Medulla oblongata (tissue), 1 donor: ENCODE data around the gene SFRP4.
"Not testable (repeated sequence)": the region's sequence is repeated elsewhere in the genome, so short reads cannot be mapped to it uniquely, and the experiment has no call there.

ENCODE experiments used
- DNase-seq: peaks from one replicate; pipeline ENCODE4 v3.0.0-alpha.2; 2015; ENCODE audit errors: extremely low spot score

The SFRP4 gene

DNA sequence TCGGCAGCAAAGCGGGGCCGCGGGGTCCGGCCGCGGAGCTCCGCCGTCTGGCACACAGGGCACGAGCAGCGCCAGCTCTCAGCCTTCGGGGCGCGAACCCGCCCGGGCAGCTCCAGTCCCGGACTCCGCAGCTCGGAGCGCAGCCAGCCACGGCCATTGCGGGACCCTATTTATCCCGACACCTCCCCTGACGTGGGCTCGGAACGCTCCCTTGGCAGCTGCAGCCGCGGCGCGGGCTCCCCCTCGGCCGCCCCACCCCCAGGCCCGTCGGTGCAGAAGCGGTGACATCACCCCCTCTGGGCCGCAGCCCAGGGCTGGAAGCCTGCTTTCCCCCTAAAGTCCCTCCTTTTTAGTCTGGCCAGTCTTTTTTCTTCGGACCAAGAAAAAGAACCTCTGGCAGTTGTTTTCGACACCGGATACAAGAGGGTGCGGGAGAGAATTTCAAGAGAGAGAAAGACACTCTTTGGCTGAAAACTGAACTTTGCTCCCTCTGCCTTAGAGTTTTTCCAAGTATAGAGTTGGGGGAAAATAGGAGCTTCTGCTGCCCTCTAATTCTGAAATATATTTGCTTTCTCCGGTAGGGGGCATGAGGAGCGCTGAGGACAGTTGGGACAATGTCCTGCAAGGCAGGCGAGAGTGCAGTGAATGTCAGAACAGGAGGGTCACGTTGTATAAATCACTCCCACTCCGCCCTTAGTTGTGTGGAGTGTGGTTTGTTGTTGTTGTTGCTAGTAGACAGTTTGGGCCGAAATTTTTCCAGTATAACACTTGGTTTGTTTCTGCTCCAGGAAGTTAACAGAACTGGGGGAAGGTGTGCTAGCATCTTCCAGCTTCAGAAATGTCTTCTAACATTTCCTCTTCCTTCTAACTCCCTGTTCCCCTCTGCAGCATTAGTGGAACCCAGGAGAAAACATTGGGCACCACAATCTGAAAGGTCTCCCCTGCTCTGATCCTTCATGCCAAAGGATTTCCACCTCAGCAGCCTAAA is at the start of gene SFRP4:
SFRP4 (minus strand) TSS at position 145 of the 988 bp plus-strand sequence. CDS start 280 bp downstream, outside the sequence.
- peak; percentile 91 for DNase-seq

DNA sequence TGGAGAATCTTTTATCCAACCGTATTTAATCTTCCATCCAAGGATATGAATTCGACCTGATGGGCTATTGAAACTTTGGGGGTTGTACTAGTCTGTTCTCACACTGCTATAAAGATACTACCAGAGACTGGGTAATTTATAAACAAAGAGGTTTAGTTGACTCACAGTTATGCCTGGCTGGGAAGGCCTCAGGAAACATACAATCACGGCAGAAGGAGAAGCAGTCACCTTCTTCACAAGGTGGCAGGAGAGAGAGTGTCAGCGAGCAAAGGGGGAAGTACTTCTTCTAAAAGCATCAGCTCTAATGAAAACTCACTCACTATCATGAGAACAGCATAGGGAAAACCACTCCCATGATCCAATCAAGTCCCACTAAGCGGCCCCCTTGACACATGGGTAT is 47.6 kb upstream of the SFRP4 start:
- DNase-seq, result no peak

DNA sequence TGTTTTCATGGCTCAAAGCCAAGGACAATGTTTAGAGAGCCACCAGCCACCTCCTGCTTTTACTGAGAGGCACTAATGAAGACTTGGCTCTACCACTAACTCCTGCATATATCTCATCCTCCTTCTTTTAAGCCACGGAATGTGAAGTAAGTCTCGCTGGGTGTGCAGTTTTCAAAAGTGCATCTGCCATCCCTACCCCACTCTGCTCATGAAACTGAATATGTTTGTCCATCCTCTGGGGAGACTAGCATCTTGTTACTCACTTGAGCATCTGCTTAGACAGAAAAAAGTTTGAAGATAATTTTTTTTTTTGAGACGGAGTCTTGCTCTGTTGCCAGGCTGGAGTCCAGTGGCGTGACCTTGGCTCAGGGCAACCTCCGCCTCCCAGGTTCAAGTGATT is 44.6 kb upstream of the SFRP4 start:
- no peak for DNase-seq

DNA sequence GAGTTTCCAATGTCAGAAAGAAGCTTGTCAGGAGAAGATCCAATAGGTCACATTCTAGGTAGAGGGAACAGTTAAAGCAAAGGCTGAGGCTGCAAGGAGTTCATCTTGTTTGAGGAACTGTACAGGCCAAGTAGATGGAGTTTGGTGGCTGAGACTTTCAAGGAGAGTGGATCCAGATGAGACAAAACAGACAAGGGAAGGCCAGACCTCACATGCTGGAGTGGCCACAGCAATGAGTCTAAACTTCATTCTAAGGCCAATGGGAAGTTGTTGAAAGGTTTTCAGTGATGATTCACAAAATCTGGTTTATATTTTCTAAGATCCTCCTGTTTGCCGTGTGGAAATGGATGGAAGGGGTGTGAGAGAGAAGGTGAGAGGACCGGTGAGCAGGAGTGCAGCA is 43.9 kb upstream of the SFRP4 start:
- DNase-seq, result no peak

DNA sequence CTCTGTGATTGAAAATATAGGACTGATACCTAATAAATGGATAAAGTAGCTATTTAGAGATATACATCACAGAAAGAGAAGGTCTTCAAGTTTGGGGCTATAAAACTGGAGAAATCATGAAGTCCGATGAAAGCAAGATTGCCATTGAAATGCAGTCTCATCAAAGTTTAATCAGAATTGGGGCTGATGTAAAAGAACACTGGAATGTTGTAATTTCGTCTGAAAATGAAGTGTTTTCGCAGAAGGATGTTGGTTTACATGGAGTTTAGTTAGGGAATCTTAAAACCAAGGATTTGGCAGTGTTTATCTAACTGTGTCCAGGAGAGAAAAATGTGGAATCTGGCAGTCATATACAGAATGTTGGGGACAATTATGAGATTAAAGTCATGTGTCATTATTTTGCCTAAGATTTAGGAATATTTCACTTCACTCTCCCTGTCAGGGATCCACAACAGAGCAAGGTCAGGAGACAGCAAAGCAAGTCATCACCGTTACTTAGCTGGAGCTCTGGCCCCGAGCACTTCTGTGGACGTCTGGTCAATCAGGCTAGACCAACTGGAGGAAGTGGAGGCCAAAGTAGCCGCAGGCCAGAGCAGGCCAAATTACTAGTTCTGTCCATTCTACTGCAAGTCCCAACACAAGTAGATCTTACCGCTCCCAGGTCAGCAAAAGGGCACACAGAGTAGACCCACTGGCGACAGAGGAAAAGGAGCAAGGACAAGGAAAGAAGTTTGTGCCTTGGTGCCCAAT is 40.8 kb upstream of the SFRP4 start:
- DNase-seq, result no peak

DNA sequence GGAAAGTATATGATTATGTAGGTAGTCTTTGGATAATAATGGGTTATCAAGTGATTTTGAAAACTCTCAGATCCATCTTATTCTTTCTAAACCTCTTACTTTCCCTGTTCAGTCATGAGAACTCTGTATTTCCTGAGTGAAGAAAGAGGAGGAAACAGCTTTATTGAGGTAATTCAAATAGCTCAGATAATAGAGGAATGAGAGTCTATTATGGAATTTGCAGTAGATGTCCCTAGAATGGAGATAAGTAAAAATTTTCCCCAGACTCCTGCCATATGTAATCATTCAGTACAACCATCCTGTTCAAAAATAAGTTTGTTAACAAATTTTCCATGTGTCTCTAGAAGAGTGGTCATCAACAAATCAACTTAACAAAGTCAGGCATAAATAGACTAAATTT is 40.2 kb upstream of the SFRP4 start:
- no peak for DNase-seq

DNA sequence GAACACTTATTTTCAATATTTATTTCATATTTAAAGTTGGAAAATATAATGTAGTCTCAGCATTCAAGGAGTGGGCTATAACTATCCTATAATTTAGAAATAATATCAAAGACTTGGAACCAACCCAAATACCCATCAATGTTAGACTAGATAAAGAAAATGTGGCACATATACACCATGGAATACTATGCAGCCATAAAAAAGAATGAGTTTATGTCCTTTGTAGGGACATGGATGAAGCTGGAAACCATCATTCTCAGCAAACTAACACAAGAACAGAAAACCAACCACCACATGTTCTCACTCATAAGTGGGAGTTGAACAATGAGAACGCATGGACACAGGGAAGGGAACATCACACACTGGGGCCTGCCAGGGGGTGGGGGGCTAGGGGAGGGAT is 37.6 kb upstream of the SFRP4 start:
- not testable (repeated sequence) for DNase-seq

DNA sequence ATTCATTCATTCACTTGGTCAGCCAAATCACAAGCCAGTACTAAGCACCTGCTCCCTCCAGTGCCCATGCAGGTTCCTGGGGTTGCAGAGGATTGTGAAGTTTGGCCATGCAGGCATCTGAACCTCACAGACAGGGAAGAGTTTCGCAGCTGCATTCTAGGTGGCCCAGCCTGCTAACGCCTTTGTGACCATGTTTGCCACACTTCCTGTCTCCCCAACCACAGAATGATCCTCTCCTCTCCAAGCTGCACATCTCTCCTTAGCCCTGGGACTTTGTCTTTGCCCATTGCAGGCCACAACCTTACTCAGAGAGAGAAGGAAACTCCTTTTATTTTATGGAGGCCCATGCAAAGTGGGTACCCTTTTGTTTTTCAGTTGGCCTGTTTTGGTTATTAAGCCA is 35.6 kb upstream of the SFRP4 start:
- DNase-seq, result no peak

DNA sequence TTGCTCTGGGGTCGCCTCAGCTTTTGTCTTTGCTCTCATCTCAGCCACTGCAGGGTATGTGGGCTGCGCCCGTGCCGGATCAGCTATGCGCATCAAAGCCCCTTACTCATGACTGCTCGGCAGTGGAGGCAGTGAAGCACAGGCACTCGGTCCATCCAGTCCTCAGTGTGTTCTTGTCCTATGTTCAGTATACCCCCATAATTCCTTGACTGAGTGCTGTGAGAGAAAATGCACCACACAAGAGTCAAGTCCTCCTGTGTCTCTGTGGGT is 31.3 kb upstream of the SFRP4 start:
- no peak for DNase-seq

DNA sequence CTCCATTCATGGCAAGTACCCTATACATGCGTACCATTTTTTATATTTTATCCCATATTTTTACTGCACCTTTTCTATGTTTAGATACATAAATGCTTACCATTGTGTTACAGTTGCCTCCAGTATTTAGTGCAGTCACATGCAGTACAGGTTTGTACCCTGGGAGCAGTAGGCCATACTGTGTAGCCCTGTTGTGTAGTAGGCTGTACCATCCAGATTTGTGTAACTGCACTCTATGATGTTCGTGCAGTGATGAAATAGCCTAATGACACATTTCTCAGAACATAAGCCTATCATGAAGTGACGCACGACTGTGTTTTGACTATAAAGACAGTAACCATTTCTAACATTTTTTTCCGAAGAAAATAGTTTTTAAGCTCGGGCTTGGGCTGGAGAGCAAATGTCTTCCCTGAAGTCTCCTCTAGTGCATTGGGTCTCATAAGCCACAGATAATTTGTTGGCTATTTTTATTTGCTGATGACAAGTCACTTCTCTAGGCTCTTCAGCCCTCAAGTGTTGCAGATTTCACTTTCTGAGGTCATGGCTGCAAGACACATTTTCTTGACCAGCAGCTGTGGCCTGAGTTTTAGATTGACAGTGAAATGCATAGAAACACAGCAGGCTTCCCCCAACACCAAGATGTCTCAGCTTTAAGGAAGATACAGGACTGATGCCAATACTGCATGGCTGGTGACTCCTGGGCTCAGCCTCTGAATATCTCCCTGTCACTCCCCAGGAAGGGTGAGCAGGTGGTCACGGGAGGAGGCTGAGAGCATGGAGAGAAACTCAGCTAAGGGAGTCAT is 30.7 kb upstream of the SFRP4 start:
- DNase-seq, result no peak

DNA sequence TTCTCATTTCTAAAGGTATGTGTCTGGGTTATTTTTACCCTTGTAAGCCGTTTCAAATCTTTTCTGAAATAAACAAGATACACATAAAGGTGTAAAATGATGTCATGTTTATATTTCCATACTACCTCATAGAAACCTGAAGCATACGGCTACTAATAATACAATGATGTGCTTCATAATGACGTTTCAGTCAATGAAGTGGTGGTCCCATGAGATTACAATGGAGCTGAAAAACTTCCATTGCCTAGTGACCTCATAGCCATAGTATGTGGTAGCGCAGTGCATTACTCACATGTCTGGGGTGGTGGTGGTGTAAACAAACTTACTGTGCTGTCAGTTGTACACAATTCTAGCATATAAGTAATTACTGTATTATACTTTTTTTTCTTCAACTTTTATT is 28.7 kb upstream of the SFRP4 start:
- DNase-seq, result no peak

DNA sequence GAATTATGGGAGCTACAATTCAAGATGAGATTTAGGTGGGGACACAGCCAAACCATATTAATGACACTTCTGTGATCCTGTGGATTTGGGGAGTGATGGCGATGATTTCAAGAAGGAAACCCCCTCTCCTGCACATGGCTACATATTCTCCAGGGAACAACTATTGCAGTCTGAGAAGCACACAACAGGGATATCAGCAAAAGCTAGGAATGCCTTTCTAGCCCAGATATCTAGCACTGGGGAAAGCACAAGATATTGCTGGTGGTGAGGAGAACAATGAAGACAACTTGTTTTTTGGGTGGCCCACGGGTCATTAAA is 28.1 kb upstream of the SFRP4 start:
- no peak for DNase-seq

DNA sequence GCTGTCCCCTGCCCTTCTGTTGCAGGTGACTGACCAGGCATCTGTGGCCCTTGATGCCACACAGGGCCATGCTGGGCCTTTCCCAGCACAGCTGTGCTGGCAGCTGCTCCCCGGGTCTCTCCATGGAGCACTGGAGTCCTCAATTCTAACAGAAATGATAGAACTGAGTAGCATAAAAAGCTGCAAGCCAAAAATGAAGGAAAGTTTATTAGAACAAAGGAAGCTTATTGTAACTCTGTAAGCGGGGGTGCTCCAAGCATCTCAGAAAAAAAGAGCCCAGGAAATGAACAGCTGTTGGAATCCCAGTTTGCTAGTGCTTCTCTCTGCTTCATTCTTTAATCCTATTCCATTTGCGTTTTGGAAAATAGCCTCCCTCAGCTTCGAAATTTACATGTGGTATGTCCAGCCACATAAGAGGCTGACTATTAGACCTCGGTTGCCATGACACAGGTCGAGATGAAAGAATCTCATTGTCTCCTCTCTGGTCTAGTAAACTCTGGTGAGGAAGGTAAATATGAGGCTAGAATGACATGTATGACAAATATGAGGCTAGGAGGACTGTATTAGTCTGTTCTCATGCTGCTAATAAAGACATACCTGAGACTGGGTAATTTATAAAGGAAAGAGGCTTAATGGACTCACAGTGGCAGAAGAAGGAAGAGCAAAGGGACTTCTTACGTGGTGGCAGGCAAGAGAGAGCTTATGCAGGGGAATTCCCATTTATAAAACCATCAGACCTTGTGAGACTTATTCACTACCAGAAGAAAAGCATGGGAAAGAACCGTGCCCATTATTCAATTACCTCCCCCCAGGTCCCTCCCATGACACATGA is 27.5 kb upstream of the SFRP4 start:
- DNase-seq, result peak; percentile 55

DNA sequence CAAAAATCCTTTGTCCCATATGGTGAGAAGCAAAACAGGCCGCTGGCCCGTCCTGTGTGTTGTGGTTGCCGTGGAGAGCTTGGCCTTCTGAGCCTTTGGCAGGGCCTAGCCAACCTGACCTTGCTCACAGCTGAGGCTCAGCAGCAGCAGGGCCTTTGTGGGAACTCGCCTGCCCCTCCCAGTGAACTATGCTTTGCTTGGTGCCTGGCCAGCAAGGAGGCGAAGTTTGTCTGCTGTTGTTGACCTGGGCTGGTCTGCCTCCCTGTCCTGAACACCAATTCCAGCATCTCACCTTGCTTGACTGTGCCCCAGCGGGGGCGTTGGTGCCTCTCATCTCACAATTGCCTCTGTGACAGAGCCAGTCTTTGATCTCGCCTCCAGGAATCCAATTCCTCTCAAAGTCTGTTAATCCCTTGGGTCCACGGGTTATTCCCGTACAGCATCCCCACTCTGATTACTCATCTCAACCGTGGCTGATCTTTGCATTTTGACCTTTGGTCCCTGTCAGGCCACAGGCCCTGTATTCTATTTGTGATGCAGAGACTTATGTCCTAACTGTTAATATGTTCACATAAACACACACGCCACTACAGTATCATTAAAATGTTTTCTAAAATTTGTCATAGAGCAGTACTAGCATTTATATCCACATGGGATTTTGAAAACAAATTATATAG is 26.5 kb upstream of the SFRP4 start:
- DNase-seq, result peak; percentile 60

DNA sequence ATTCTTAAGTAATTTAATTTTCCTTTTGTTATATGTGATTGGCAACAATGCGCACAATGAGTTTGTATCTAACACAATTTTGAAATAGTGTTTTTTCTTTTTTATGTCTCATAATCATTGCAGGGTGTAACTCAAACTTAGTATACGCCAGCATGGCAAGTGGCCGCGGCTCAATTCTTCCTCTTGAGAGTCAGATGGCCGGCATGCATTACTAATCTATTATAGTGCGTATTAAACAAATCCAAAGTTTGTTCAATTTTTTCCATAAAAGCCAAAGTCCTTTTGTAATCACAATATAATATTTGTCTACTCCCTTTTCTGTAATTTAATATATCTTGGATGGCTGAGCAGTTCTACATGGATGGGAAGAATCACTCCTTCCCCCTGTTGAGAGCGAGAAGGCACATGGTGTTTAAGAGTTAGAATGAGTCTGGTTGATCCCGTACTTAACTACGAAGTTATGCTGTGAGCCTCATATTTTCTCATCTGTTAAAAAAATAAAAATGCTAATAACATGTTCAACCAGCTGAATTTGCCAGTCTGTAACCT is 16.5 kb upstream of the SFRP4 start:
- no peak for DNase-seq

DNA sequence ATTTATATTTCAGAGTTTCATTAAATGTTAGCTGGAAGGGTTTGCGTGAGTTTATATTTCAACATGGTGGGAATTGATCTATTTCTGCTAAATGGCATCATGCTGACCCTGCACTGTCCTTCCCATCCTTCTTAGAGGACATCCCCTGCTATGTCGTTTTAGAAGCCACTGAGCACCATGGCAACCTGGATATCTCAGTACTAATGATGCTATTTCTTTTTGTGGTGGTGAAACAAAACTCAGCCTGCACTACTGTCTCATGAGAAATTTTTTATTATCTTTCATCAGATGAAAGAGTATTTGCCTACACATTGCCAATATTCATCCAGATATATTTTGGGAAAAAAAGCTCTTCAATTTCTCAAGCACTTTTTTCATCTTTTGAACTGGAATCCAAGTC is 15.9 kb upstream of the SFRP4 start:
- DNase-seq, result no peak

DNA sequence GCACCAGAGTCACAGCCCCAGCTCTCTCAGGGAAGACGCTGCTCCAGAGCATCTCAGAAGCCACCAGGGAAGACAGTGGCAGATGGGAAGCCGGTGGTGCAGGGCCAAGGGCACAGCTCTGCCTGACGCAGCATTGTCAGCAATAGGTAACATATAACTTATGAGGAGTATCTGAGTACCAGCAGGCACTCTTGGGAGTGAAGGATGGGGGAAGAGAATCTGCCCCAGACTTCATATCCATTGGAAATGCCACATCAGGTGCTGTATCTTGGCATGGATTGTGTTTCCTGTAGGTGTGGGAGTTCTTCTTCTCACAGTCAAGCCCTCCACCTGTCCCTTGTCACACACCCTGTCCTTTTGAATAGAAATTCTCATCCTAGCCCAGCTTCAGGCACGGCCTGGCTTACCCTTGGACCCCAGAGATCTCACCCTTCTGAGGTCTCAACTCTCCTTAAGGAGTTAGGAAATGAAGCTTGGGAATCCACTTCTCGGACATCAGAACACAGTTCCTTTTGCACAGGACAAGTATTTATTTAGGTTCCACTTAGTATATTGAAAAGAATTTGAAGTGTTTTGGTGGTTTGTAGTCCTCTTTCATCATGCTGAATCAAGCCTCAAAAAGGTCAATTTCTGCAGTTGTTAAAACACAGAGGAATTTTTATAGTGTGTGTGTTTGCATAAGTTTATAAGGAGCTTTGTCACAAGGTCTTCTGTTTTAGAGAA is 13.8 kb upstream of the SFRP4 start:
- DNase-seq, result no peak

DNA sequence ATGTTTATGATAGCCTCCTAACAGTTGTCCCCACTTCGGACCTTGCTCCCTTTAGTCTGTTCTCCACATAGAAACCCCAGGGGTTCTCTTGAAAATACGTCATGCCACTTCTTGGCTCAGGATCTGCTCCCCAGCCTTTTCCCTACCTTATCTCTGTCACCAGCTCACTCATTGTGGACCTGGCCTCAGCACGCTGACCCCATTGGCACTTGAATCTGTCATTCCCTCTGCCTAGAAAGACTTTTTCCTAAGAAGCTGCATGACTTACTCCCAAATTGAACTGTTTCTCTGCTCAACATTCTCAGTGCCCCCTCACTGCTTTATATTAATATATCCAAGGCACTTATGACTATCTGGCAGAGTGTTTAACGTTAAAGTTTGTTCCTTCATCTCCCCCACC is 12.3 kb upstream of the SFRP4 start:
- DNase-seq, result no peak

DNA sequence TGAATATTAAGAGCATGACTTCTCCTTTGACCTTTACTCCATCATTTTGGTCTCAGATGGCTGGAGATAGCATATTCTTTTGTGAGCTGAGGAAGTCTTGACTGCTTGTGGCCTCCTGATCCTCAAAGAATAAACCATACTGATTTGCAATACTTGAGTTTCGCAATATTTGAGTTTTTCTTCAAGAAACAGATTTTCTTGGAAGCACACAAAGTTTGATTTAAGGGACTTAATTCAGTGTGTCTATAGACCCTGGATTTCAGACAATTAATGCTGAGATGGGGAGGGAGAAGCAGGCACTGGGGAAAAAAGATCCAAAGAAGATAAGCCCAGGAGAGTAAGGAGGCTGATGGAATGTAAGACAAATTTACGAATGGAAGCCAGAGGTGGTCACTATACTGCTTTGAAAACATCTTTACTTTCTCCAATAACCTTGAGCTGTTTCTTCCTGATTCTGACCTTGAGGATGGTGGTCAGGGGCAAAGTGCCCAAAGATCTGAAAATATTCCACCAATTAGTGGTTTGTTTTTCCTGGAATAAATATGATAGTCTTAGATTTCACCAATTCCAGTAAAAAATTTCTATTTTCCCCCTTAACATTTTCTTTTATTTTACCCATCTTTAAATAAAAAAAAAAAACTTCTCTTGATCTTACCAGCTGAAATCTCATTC is 11.3 kb upstream of the SFRP4 start:
- DNase-seq, result no peak

DNA sequence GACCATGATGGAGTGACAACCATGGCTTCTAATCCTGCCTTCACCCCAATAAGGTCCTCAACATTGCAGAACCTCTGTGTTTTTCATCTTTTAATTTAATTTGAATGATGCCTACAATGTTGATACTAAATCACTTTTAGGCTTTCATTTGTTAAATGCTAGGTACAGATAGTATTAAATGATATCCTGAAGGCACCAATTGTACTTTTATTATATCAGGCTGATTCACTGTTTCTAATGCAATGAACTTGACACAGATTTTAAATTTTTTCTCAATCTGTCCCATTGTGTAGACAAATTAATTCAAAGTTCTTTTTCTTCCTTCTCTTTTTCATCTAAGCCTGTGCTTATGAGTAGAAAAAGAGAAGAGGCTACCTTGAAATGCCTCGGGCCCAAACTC is 9.0 kb upstream of the SFRP4 start:
- DNase-seq, result no peak
